ENCODE measurements around the gene TTYH3.

DNA sequence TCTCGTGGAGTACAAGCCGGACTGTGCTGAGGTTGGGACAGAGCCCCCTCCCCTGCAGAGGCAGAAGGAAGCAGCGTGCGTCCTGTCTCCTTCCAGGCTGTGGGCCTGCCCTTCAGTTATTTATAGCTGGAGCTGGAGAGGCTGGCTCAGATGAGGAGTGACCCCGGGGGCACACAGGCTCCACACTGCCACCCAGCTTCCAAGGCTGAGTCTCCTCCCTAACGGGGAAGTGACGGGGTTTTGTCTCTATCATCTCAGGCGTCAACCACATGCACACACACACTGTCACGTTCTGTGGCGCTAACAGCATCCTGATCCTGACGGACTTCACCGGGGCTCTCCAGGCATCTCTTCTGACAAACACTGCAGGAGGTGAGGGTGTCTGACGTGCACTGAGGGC lies 81.6 kb downstream of the TTYH3 start:
- TF ChIP-seq, protein P1, sequence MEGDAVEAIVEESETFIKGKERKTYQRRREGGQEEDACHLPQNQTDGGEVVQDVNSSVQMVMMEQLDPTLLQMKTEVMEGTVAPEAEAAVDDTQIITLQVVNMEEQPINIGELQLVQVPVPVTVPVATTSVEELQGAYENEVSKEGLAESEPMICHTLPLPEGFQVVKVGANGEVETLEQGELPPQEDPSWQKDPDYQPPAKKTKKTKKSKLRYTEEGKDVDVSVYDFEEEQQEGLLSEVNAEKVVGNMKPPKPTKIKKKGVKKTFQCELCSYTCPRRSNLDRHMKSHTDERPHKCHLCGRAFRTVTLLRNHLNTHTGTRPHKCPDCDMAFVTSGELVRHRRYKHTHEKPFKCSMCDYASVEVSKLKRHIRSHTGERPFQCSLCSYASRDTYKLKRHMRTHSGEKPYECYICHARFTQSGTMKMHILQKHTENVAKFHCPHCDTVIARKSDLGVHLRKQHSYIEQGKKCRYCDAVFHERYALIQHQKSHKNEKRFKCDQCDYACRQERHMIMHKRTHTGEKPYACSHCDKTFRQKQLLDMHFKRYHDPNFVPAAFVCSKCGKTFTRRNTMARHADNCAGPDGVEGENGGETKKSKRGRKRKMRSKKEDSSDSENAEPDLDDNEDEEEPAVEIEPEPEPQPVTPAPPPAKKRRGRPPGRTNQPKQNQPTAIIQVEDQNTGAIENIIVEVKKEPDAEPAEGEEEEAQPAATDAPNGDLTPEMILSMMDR (tag by site-specific recombination; IDR thresholded peaks at IDR 0.05): no peak
- TF ChIP-seq BCL11A (tag by site-specific recombination; IDR thresholded peaks at IDR 0.05; ENCODE audit: low read depth) (no peak), ZNF274 (IDR thresholded peaks at IDR 0.05; ENCODE audit: low read length) (no peak), ZNF274 (tag by site-specific recombination; IDR thresholded peaks at IDR 0.05; ENCODE audit: borderline replicate concordance) (no peak), ZBTB17 (tag by site-specific recombination; IDR thresholded peaks at IDR 0.05) (no peak), ZNF560 (tag by site-specific recombination; IDR thresholded peaks at IDR 0.05; ENCODE audit: borderline replicate concordance) (no peak), ZNF335 (tag by site-specific recombination; conservative IDR thresholded peaks at IDR 0.05) (no peak), ZNF670 (tag by site-specific recombination; IDR thresholded peaks at IDR 0.05; ENCODE audit: low read depth) (no peak), ZNF138 (tag by site-specific recombination; IDR thresholded peaks at IDR 0.05; ENCODE audit: borderline replicate concordance) (no peak)
- TF ChIP-seq, protein P2, sequence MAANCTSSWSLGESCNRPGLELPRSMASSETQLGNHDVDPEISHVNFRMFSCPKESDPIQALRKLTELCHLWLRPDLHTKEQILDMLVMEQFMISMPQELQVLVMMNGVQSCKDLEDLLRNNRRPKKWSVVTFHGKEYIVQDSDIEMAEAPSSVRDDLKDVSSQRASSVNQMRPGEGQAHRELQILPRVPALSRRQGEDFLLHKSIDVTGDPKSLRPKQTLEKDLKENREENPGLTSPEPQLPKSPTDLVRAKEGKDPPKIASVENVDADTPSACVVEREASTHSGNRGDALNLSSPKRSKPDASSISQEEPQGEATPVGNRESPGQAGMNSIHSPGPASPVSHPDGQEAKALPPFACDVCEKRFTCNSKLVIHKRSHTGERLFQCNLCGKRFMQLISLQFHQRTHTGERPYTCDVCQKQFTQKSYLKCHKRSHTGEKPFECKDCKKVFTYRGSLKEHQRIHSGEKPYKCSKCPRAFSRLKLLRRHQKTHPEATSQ (tag by site-specific recombination; IDR thresholded peaks at IDR 0.05): no peak
- TF ChIP-seq, protein P3, sequence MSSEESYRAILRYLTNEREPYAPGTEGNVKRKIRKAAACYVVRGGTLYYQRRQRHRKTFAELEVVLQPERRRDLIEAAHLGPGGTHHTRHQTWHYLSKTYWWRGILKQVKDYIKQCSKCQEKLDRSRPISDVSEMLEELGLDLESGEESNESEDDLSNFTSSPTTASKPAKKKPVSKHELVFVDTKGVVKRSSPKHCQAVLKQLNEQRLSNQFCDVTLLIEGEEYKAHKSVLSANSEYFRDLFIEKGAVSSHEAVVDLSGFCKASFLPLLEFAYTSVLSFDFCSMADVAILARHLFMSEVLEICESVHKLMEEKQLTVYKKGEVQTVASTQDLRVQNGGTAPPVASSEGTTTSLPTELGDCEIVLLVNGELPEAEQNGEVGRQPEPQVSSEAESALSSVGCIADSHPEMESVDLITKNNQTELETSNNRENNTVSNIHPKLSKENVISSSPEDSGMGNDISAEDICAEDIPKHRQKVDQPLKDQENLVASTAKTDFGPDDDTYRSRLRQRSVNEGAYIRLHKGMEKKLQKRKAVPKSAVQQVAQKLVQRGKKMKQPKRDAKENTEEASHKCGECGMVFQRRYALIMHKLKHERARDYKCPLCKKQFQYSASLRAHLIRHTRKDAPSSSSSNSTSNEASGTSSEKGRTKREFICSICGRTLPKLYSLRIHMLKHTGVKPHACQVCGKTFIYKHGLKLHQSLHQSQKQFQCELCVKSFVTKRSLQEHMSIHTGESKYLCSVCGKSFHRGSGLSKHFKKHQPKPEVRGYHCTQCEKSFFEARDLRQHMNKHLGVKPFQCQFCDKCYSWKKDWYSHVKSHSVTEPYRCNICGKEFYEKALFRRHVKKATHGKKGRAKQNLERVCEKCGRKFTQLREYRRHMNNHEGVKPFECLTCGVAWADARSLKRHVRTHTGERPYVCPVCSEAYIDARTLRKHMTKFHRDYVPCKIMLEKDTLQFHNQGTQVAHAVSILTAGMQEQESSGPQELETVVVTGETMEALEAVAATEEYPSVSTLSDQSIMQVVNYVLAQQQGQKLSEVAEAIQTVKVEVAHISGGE (tag by site-specific recombination; conservative IDR thresholded peaks at IDR 0.05; ENCODE audit: low read depth): no peak
- TF ChIP-seq, protein P4, sequence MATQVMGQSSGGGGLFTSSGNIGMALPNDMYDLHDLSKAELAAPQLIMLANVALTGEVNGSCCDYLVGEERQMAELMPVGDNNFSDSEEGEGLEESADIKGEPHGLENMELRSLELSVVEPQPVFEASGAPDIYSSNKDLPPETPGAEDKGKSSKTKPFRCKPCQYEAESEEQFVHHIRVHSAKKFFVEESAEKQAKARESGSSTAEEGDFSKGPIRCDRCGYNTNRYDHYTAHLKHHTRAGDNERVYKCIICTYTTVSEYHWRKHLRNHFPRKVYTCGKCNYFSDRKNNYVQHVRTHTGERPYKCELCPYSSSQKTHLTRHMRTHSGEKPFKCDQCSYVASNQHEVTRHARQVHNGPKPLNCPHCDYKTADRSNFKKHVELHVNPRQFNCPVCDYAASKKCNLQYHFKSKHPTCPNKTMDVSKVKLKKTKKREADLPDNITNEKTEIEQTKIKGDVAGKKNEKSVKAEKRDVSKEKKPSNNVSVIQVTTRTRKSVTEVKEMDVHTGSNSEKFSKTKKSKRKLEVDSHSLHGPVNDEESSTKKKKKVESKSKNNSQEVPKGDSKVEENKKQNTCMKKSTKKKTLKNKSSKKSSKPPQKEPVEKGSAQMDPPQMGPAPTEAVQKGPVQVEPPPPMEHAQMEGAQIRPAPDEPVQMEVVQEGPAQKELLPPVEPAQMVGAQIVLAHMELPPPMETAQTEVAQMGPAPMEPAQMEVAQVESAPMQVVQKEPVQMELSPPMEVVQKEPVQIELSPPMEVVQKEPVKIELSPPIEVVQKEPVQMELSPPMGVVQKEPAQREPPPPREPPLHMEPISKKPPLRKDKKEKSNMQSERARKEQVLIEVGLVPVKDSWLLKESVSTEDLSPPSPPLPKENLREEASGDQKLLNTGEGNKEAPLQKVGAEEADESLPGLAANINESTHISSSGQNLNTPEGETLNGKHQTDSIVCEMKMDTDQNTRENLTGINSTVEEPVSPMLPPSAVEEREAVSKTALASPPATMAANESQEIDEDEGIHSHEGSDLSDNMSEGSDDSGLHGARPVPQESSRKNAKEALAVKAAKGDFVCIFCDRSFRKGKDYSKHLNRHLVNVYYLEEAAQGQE (tag by site-specific recombination; IDR thresholded peaks at IDR 0.05): no peak

All from HEK293 (cell line).